Lower leg skin (tissue), 3 donors: ENCODE results near the gene TSPEAR.

Experiments
- CTCF ChIP-seq, 3 donors: fragments of 450-650 bp; IDR thresholded peaks; one replicate each; pipeline ENCODE4 v1.5.1; 2016; ENCODE audit warnings: antibody characterized with exemption in 3 of 3, mild to moderate bottlenecking in 3 of 3, moderate library complexity in 2 of 3
- POLR2A ChIP-seq, 2 donors: fragments of 450-650 bp; IDR thresholded peaks; one replicate each; pipeline ENCODE4 v1.6.1; 2016 to 2017; ENCODE audit warnings: antibody characterized with exemption in 2 of 2, mild to moderate bottlenecking in 1 of 2, moderate library complexity in 1 of 2

GRCh38 chr21:44702973-44703730, 8.2 kb downstream of the TSPEAR start:
- TF ChIP-seq POLR2A (IDR thresholded peaks at IDR 0.05) (no peak), CTCF (IDR thresholded peaks at IDR 0.05) (no peak)
